ENCODE data around the gene APEH. TPM values are rescaled to one million over a fixed set of nuclear protein-coding genes. Genes with fewer than 3 reads are reported as not detected.
A peak's percentile ranks its signal among the peaks of the same experiment; 100 is the strongest.

Gene APEH
- total RNA-seq, 2 donors from 2014 or later: 58.7 to 67.7 TPM

GRCh38 chr3:49654955-49655556 is 19.1 kb upstream of the APEH start:
- no peaks in the 10 kb centered on the region for H3K36me3 ChIP-seq (replicated peaks in 1 of 2; ENCODE audit: insufficient read depth in 1 of 2, low read depth in 2 of 2)
- TF ChIP-seq CTCF (IDR thresholded peaks at IDR 0.05): no peak
- no peak for TF ChIP-seq POLR2A (IDR thresholded peaks at IDR 0.05)
- no peak overlapping the region for H3K27ac ChIP-seq
- H3K9me3 ChIP-seq: no peaks in the 10 kb centered on the region
- H3K4me3 ChIP-seq: no peak overlapping the region
- DNase-seq: peak in 1 of 4 donors; percentile 28
- no peak for ATAC-seq
- no peaks in the 10 kb centered on the region for H3K27me3 ChIP-seq
- intact Hi-C loops (cut with DNase I): no loop called here
- 69 to 73% methylated on average over 3 to 10 of the region's 10 CpGs for WGBS, 2 donors
- H3K4me1 ChIP-seq: no peaks in the 10 kb centered on the region

GRCh38 chr3:49655731-49656285 is 18.3 kb upstream of the APEH start:
- no peak overlapping the region for H3K27ac ChIP-seq
- no peak for TF ChIP-seq POLR2A (IDR thresholded peaks at IDR 0.05)
- no peak for TF ChIP-seq CTCF (IDR thresholded peaks at IDR 0.05)
- H3K9me3 ChIP-seq: no peaks in the 10 kb centered on the region
- ATAC-seq: no peak
- whole genome bisulfite sequencing, 2 donors: 92 to 98% methylated on average over 11 to 15 of the region's 19 CpGs
- intact Hi-C loops (cut with DNase I): no loop called here
- peaks cover 1% of the 10 kb centered on the region for H3K4me1 ChIP-seq
- DNase-seq: no peak
- H3K27me3 ChIP-seq: no peaks in the 10 kb centered on the region
- H3K36me3 ChIP-seq (replicated peaks in 1 of 2; ENCODE audit: insufficient read depth in 1 of 2, low read depth in 2 of 2): no peaks in the 10 kb centered on the region
- no peak overlapping the region for H3K4me3 ChIP-seq

- DNase-seq: no peak
These were observed 17.5 kb upstream of the APEH start for GRCh38 chr3:49656541-49657112.

GRCh38 chr3:49657208-49657915 is 16.8 kb upstream of the APEH start:
- Histone ChIP-seq H3K4me1 (peaks cover 8% of the 10 kb centered on the region), H3K4me3 (no peak overlapping the region), H3K36me3 (replicated peaks in 1 of 2; ENCODE audit: insufficient read depth in 1 of 2, low read depth in 2 of 2) (no peaks in the 10 kb centered on the region), H3K27ac (no peak overlapping the region), H3K27me3 (no peaks in the 10 kb centered on the region), H3K9me3 (no peaks in the 10 kb centered on the region)
- WGBS, 2 donors: 91 to 94% methylated on average over 25 to 35 of the region's 36 CpGs
- intact Hi-C loops (cut with DNase I): no loop called here
- ATAC-seq (no peak), DNase-seq (no peak)
- TF ChIP-seq POLR2A (IDR thresholded peaks at IDR 0.05) (no peak), CTCF (IDR thresholded peaks at IDR 0.05) (no peak)

More at GRCh38 chr3:49656541-49657112, 17.5 kb upstream of the APEH start:
- Histone ChIP-seq H3K27me3 (no peaks in the 10 kb centered on the region), H3K4me3 (no peak overlapping the region), H3K9me3 (no peaks in the 10 kb centered on the region), H3K4me1 (peaks cover 8% of the 10 kb centered on the region), H3K27ac (no peak overlapping the region), H3K36me3 (replicated peaks in 1 of 2; ENCODE audit: insufficient read depth in 1 of 2, low read depth in 2 of 2) (no peaks in the 10 kb centered on the region)
- intact Hi-C loops (cut with DNase I): no loop called here
- TF ChIP-seq POLR2A (IDR thresholded peaks at IDR 0.05) (no peak), CTCF (IDR thresholded peaks at IDR 0.05) (no peak)
- ATAC-seq: no peak
- 58 to 74% methylated on average over 17 to 18 of the region's 18 CpGs for WGBS, 2 donors

Data from body of pancreas (tissue), 4 donors.